Activated T-helper 1 cell treated with anti-CD3 and anti-CD28 coated beads, Interleukin-12 subunit alpha, Interleukin-12 subunit beta, Interleukin-2, Interleukin-4 antibody, amounts not matched to agents 30 ng/mL and 10 ng/mL and 1 ng/mL, durations not matched to agents 14 hours and 24 hours and 36 hours (primary cell): ENCODE data around the gene LRCH1. TPM values are rescaled to one million over a fixed set of nuclear protein-coding genes. Genes with fewer than 3 reads are reported as not detected.

Experiments used
- DNase-seq: peaks from one replicate; pipeline ENCODE4 v3.0.0; 2021; ENCODE audit warnings: low spot score
- H3K27ac Mint-ChIP-seq: one replicate; pipeline ENCODE4 v1.8.0; 2021; ENCODE audit warnings: mild to moderate bottlenecking, mixed read lengths
- H3K27me3 Mint-ChIP-seq: one replicate; pipeline ENCODE4 v1.8.0; 2022; ENCODE audit warnings: mild to moderate bottlenecking, moderate library complexity, mixed read lengths; ENCODE audit not compliant: insufficient read depth
- H3K36me3 Mint-ChIP-seq: one replicate; pipeline ENCODE4 v1.8.0; 2021; ENCODE audit warnings: low read depth, mixed read lengths
- H3K4me1 Mint-ChIP-seq: one replicate; pipeline ENCODE4 v1.8.0; 2021; ENCODE audit warnings: low read depth, mixed read lengths
- H3K4me3 Mint-ChIP-seq: one replicate; pipeline ENCODE4 v1.8.0; 2021; ENCODE audit warnings: mild to moderate bottlenecking, moderate library complexity, mixed read lengths
- H3K9me3 Mint-ChIP-seq: one replicate; pipeline ENCODE4 v1.8.0; 2021; ENCODE audit warnings: mixed read lengths
- intact Hi-C: fragments of 100-400 bp; cut with micrococcal nuclease; formaldehyde crosslinking; loops from one replicate; pipeline ENCODE4 v1.15.1; 2024
- total RNA-seq: library from RNA; stranded (reverse); gene quantifications from 2 replicates; pipeline ENCODE4 v1.2.3, GENCODE V29; 2022

The LRCH1 gene
- total RNA-seq, 1 donor from 2014 or later = 20.3 TPM

DNA sequence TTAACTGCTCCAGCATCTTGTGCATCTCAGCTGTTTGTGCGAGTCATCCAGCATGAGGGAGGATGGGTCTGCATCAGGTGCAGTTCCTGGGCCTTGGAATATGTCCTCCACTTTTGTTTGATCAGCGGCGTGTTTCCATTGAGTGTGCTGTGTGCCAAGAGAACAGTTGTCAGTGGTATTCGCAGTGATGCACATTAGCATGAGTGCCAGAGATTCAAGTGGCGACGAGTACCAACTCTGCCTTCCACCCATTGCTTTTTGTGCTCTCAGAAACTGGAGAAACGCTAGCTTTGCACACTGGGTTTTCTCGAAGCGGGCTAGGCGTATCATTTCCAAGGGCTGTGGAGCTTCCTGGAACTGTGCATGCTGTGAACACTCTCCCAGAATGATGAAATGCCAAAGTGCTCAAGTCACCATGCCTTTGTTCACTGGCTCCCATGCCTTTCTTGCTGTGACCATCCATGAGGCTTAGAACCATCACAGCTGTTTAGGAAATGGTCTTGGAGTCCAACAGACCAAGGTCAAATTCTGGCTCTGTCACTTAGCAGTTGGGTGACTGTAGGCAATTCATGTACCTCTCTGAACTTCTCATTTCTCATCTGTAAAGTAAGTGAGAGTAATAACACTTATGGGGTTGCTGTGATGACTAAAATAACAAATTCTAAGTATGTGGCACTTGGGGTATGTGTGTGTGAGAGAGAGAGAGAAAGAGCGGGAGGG lies 18.4 kb downstream of the LRCH1 start:
- Mint-ChIP-seq H3K27ac (peak overlapping the region; percentile 35), H3K27me3 (no peaks in the 10 kb centered on the region), H3K4me3 (no peak overlapping the region), H3K9me3 (no peaks in the 10 kb centered on the region), H3K36me3 (peaks cover 3% of the 10 kb centered on the region), H3K4me1 (peaks cover 43% of the 10 kb centered on the region)
- intact Hi-C loops = loop anchor here (1.0 kb wide), 1 partner anchor 17 kb away; no protein-coding TSS in a partner anchor
- DNase-seq = no peak

DNA sequence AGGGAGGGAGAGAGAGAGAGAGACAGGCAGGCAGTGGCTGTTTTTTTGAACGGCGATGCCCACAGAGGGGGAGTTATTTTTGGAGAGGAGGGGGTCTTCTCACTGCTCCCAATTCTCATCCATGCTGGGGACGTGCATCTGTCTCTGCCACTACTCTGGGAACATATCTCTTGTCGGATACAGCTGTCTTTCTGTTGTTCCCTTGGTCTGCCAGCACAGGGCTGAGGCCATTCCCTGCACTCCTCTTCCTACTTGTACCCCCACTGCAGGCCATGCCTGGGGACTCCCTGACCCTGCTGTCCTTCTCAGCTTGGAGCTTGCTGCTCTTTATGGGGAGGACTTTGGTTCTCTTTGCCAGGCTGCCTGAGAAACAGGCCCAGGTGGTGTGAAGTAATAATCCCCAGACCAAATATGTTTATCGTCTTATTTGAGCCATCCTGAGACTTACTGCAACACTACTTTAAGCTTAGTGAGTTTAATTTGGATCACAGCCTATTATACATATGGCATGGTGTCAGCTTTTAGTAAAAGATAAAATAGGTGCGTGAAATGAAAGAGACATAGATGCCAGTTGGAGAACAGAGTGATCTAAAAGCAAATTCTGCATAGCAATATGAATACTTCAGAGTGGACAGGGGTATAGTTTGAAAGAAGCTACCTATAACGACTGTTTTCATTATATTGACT lies 19.1 kb downstream of the LRCH1 start:
- Mint-ChIP-seq H3K27me3 (no peaks in the 10 kb centered on the region), H3K36me3 (peaks cover 3% of the 10 kb centered on the region), H3K4me3 (no peak overlapping the region), H3K4me1 (peaks cover 41% of the 10 kb centered on the region), H3K9me3 (no peaks in the 10 kb centered on the region), H3K27ac (no peak overlapping the region)
- intact Hi-C loops = loop anchor here (1.0 kb wide), 1 partner anchor 18 kb away; no protein-coding TSS in a partner anchor
- no peak for DNase-seq

DNA sequence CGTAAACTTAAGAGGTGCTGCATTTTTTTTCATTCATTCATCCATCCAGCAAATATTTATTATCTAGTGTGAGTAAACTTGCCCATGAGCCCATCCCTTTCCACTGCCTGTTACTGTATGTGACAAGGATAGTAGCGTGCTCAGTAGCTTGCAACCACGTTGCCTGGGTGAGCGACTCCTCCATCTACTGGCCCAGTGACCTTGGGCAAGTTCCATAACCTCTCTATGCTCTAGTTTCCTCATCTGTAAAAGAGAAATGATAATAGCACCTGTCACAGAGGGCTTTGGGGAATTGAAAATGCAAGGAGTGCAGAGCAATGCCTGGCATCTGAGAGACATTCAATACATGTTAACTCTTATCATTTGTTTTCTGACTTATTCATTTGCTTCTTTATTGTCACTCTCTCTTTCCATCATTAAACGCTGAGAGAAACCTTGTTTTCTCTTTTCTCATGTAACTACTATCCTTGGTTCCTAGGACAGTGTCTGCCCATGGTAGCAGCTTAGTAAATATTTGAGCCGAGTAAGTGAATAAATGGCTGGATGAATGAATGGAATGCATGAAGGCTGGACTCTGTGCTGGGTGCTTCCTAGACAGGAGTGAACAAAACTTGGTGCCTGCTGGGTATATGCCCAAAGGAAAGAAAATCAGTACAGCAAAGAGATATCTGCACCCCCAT lies 19.9 kb downstream of the LRCH1 start:
- Mint-ChIP-seq H3K27me3 (no peaks in the 10 kb centered on the region), H3K9me3 (no peaks in the 10 kb centered on the region), H3K36me3 (peaks cover 3% of the 10 kb centered on the region), H3K27ac (no peak overlapping the region), H3K4me3 (no peak overlapping the region), H3K4me1 (peaks cover 49% of the 10 kb centered on the region)
- DNase-seq = no peak
- intact Hi-C loops = no loop called here

DNA sequence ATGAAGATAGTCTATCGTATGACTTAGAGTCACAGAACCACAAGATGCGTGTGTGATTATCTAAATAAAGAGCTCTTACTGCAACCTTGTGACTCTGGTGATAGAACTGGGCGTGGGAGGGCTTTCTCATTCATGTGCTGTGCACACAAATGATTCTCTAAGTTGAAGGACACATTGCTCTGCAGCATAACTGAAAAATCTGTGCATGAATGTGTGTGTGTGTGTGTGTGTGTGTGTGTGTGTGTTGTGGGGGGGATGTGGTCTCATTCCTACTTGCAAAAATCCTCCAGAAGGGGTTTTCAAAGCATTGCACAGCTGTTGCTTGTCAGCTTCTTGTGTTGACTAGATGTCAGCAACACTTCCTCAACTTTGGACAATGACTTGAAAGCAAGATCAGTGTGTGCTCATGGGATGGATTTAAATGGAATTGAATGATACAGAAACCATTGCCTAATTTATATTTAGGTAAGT lies 22.4 kb downstream of the LRCH1 start:
- Mint-ChIP-seq H3K9me3 (no peaks in the 10 kb centered on the region), H3K27ac (no peak overlapping the region), H3K27me3 (no peaks in the 10 kb centered on the region), H3K36me3 (peaks cover 4% of the 10 kb centered on the region), H3K4me3 (no peak overlapping the region), H3K4me1 (peaks cover 67% of the 10 kb centered on the region)
- DNase-seq = no peak
- intact Hi-C loops = no loop called here

DNA sequence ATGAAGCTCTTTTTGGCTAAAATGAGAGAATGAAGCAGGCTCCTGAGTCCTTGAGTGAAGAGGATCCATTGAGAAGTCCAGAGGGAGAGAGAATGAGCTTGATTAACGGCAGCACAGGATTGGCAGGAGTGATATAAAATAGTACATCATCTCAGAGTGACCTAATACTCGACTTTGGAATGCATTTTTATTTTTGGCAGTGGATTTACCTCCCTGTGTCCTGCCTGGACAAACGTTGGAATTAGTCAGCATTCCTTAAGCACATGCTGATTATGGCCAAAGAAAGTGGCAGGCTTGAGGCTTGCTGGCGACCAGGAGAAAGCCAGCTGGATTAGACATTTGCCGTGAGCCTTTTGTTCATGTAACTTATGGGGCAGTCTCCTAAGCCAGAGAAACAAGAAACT lies 22.9 kb downstream of the LRCH1 start:
- no peak overlapping the region for H3K27ac Mint-ChIP-seq
- intact Hi-C loops = no loop called here
- H3K4me1 Mint-ChIP-seq = peaks cover 67% of the 10 kb centered on the region
- peaks cover 4% of the 10 kb centered on the region for H3K36me3 Mint-ChIP-seq
- H3K9me3 Mint-ChIP-seq = no peaks in the 10 kb centered on the region
- no peaks in the 10 kb centered on the region for H3K27me3 Mint-ChIP-seq
- no peak overlapping the region for H3K4me3 Mint-ChIP-seq
- DNase-seq = no peak

DNA sequence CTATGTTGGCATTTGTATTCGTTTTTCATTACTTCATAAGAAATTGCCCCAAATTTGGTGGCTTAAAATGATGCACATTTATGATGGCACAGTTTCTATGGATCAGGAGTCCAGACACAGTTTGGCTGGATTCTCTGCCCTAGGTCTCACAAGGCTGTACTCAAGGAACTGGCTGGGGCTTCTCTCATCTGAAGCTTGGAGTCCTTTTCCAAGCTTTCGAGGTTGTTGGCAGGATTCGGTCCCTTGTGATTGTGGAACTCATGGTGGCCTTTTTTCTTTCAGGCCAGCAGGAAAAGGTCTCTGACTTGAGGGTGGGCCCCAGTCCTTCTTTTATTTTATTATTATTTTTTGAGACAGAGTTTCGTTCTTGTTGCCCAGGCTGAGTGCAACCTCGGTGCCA lies 23.8 kb downstream of the LRCH1 start:
- no peak overlapping the region for H3K4me3 Mint-ChIP-seq
- no peak for DNase-seq
- H3K4me1 Mint-ChIP-seq = peaks cover 62% of the 10 kb centered on the region
- intact Hi-C loops = no loop called here
- H3K27me3 Mint-ChIP-seq = peaks cover 2% of the 10 kb centered on the region
- no peak overlapping the region for H3K27ac Mint-ChIP-seq
- no peaks in the 10 kb centered on the region for H3K9me3 Mint-ChIP-seq
- peaks cover 6% of the 10 kb centered on the region for H3K36me3 Mint-ChIP-seq

DNA sequence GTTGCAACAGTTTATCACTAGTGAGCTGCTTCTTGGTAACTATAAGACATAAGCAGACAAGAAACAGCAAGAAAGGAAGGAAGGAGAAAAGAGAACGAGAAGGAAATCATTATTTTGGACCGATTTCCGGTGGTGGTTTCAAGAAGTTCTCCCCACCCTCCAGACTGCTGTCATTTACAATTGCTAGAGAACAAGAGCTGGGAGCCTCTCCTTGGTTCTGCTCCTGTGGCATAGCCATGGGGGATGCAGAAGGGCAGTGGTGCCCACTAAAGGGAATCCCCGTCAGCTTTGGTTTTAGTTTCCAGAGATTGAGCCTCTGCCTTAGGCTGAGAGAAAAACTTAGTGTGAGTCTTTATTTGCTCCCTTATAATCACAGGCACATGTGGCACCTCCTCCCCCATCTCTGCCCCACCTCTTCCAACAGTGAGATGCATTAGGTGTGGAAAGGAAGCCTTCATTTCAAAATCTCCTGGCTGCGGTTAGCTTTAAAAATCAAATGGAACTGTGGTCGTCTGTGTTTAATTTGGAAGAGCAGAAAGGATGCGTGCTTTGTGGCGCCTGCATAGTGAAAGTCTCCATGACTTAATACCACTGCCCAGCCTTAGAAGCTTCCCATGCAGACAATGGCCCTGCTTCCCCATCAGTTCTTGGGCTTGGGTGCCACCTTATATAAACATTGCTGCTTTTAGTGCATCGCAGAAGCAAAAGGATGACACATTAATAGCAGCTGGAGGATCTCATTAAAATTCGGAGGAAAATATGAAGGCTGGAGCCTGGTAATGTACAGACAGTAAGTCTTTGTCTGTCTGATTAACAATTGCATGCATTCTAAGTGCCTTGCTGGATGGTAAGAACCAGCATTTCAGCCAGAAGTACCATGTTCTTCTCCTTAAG lies 25.0 kb downstream of the LRCH1 start:
- Mint-ChIP-seq H3K27me3 (peaks cover 2% of the 10 kb centered on the region), H3K4me3 (peak overlapping the region; percentile 6), H3K27ac (peak overlapping the region; percentile 68), H3K36me3 (peaks cover 6% of the 10 kb centered on the region), H3K4me1 (peaks cover 55% of the 10 kb centered on the region), H3K9me3 (no peaks in the 10 kb centered on the region)
- intact Hi-C loops = loop anchor here (1.0 kb wide), 2 partner anchors 15 to 24 kb away; no protein-coding TSS in a partner anchor
- DNase-seq = no peak

DNA sequence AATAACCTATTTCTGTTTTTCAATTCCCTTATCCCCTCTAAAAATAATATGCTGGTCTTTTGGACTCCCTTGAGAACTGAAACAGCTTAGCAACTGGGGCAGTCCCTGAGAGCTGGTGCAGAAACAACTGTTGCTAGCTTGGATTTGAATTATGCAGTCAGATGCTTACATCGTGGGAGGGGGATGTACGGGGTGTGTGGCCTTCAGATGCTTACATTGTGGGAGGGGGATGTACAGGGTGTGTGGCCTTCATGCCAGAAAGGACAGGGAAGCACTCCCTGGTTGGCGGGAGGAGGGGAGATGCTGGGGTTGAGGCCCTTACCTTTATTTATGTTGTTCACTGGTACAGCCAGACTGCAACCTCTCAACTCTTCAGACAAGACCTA lies 25.6 kb downstream of the LRCH1 start:
- intact Hi-C loops = loop anchor here (1.0 kb wide), 2 partner anchors 15 to 24 kb away; no protein-coding TSS in a partner anchor
- peak overlapping the region; percentile 68 for H3K27ac Mint-ChIP-seq
- peaks cover 2% of the 10 kb centered on the region for H3K27me3 Mint-ChIP-seq
- H3K36me3 Mint-ChIP-seq = peaks cover 6% of the 10 kb centered on the region
- H3K9me3 Mint-ChIP-seq = no peaks in the 10 kb centered on the region
- peaks cover 55% of the 10 kb centered on the region for H3K4me1 Mint-ChIP-seq
- DNase-seq = no peak
- H3K4me3 Mint-ChIP-seq = peak overlapping the region; percentile 40

DNA sequence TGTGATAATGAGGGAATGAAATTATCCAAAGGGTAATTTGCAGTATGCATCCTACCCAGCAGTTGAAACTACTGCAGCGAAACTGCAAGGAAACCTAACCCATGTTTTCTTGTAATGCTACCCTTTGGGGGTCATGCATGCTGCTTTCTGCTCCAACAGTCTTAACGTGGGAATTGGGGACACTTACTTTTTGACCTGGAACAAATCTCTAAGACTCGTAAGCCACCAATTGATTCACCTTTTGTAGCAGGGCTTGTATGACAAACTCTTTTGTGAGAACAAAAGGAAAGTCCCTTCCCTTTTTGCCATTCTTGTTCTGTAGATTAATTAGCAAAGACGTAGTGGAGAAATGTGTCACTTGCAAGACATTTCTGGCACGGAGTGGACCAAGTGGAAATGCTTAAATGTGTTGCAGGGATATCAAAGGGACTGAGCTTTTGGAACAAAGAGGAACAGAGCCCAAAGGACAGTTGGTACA lies 27.4 kb downstream of the LRCH1 start:
- intact Hi-C loops = no loop called here
- peak overlapping the region; percentile 1 for H3K27ac Mint-ChIP-seq
- peaks cover 2% of the 10 kb centered on the region for H3K27me3 Mint-ChIP-seq

DNA sequence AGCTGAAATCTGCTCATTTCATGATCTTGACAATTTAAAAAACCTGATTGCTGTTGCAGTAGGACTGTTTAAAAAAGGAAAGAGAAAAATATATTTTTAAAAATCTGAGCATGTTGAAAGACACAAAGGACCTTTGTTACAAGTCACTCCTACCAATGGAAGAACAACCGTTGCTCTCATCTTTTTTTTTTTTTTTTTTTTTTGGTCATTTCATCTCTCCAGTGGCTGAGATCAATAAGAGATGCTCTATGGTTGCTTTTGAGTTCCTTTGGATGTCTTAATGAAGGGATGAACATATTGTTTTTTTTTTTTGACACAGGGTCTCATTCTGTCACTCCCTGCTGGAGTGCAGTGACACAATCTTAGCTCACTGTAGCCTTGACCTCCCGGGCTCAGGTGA lies 29.2 kb downstream of the LRCH1 start:
- Mint-ChIP-seq H3K9me3 (no peaks in the 10 kb centered on the region), H3K4me3 (no peak overlapping the region), H3K36me3 (peaks cover 3% of the 10 kb centered on the region), H3K27me3 (peaks cover 2% of the 10 kb centered on the region), H3K4me1 (peaks cover 53% of the 10 kb centered on the region), H3K27ac (no peak overlapping the region)
- intact Hi-C loops = no loop called here
- no peak for DNase-seq

More for the DNA sequence above, 27.4 kb downstream of the LRCH1 start:
- Mint-ChIP-seq H3K36me3 (peaks cover 6% of the 10 kb centered on the region), H3K9me3 (no peaks in the 10 kb centered on the region), H3K4me1 (peaks cover 60% of the 10 kb centered on the region), H3K4me3 (no peak overlapping the region)
- DNase-seq = no peak

DNA sequence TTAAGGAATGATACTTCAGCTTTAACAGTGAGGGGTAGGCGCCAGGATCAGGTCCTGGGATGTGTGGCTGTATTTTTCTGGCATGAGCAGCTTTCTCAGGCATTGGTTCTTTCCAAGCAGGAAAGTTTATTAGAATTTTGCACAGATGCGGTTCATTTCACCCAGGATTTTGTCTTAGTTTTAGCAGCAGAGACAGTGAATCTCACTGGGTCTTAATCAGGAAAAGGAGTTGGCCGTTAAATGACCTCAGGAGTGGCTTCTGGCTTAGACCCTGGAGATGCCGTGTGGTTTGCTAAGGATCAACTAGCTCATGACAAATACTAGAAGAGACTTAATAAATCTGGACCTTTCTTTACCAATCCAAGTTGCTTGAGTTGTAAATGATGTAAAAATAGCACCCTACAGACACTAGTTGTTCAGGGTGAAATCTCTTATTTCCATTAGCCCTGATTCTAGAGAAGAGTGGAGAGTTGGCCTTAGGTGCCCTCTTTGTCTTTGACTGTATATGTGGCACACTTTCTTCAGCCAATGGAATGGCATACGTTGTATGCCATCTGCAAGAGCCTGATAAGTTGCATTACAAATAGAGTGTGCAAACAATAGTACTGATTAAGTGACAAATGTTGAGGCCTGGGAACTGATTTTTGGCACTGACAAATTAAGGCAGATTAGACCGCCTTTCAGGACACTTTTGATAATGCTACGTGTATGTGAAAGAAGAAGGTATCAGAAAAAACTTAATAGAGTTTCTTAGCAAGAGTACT lies 34.0 kb downstream of the LRCH1 start:
- H3K9me3 Mint-ChIP-seq = no peaks in the 10 kb centered on the region
- H3K27me3 Mint-ChIP-seq = no peaks in the 10 kb centered on the region
- intact Hi-C loops = no loop called here
- no peak for DNase-seq
- H3K27ac Mint-ChIP-seq = no peak overlapping the region
- H3K36me3 Mint-ChIP-seq = peaks cover 4% of the 10 kb centered on the region
- H3K4me1 Mint-ChIP-seq = peaks cover 30% of the 10 kb centered on the region
- H3K4me3 Mint-ChIP-seq = no peak overlapping the region
